ENCODE measurements around the gene NDST1.

Gene NDST1

GRCh38 chr5:150578781-150579461 lies 71.0 kb downstream of the NDST1 start:
- no peak for DNase-seq (ENCODE audit: extremely low spot score)
- ChIA-PET CTCF (interaction anchor here (0.6 kb wide), 1 partner anchor 128 kb away, joined by 3 read pairs; no protein-coding TSS in a partner anchor), POLR2A (no interaction called here)
- TF ChIP-seq HDGF (IDR thresholded peaks at IDR 0.05; ENCODE audit: borderline replicate concordance) (no peak), PKNOX1 (IDR thresholded peaks at IDR 0.05) (no peak), L3MBTL2 (conservative IDR thresholded peaks at IDR 0.05) (no peak), ELF4 (IDR thresholded peaks at IDR 0.05) (no peak), LEF1 (IDR thresholded peaks at IDR 0.05; ENCODE audit: borderline replicate concordance) (no peak), CTBP1 (IDR thresholded peaks at IDR 0.05; ENCODE audit: borderline replicate concordance) (no peak), FOXM1 (IDR thresholded peaks at IDR 0.05; ENCODE audit: borderline replicate concordance) (no peak), FOXK2 (IDR thresholded peaks at IDR 0.05) (no peak), BHLHE40 (IDR thresholded peaks at IDR 0.05; ENCODE audit: borderline replicate concordance) (no peak)

- no peak for DNase-seq (ENCODE audit: extremely low spot score)
- TF ChIP-seq SUZ12 (IDR thresholded peaks at IDR 0.05) (no peak), CTBP1 (IDR thresholded peaks at IDR 0.05; ENCODE audit: borderline replicate concordance) (no peak), SP1 (IDR thresholded peaks at IDR 0.05) (no peak), FOXM1 (IDR thresholded peaks at IDR 0.05; ENCODE audit: borderline replicate concordance) (no peak), L3MBTL2 (conservative IDR thresholded peaks at IDR 0.05) (no peak), BHLHE40 (IDR thresholded peaks at IDR 0.05; ENCODE audit: borderline replicate concordance) (no peak), PKNOX1 (IDR thresholded peaks at IDR 0.05) (no peak), FOXK2 (IDR thresholded peaks at IDR 0.05) (no peak), ARNT (IDR thresholded peaks at IDR 0.05) (no peak), HDGF (IDR thresholded peaks at IDR 0.05; ENCODE audit: borderline replicate concordance) (no peak), FOXA1 (IDR thresholded peaks at IDR 0.05) (no peak), ELF4 (IDR thresholded peaks at IDR 0.05) (no peak), NFRKB (IDR thresholded peaks at IDR 0.05) (no peak), TARDBP (IDR thresholded peaks at IDR 0.05) (no peak)
- ChIA-PET POLR2A (interaction anchor here (0.8 kb wide), 1 partner anchor 121 kb away, joined by 5 read pairs; the partner anchor contains the start of gene RBM22), CTCF (interaction anchor here (0.6 kb wide), 1 partner anchor 129 kb away, joined by 3 read pairs; no protein-coding TSS in a partner anchor)
Observed at GRCh38 chr5:150579462-150580400, 71.8 kb downstream of the NDST1 start.

DNA sequence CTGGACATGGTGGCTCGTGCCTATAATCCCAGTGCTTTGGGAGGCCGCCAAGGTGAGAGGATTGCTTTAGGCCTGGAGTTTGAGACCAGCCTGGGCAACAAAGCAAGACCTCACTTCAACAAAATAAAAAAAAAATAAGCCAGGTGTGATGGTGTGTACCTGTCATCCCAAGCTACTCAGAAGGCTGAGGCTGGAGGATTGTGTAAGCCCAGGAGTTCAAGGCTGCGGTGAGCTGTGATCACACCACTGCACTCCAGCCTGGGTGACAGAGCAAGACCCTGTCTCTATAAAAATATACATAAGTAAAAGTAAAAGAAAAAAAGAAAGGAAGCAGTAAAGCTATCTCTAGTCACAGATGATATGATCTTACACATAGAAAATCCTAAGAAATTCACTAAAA lies 73.0 kb downstream of the NDST1 start:
- no peak for TF ChIP-seq TARDBP (IDR thresholded peaks at IDR 0.05)
- TF ChIP-seq SP1 (IDR thresholded peaks at IDR 0.05), result no peak
- ChIA-PET POLR2A (no interaction called here), CTCF (no interaction called here)

GRCh38 chr5:150582241-150583109 lies 74.5 kb downstream of the NDST1 start:
- no peak for TF ChIP-seq SUZ12 (IDR thresholded peaks at IDR 0.05)
- no peak for TF ChIP-seq PKNOX1 (IDR thresholded peaks at IDR 0.05)
- no peak for TF ChIP-seq L3MBTL2 (conservative IDR thresholded peaks at IDR 0.05)
- TF ChIP-seq CTBP1 (IDR thresholded peaks at IDR 0.05; ENCODE audit: borderline replicate concordance), result no peak
- no peak for TF ChIP-seq ARNT (IDR thresholded peaks at IDR 0.05)
- no peak for TF ChIP-seq FOXK2 (IDR thresholded peaks at IDR 0.05)
- TF ChIP-seq HDGF (IDR thresholded peaks at IDR 0.05; ENCODE audit: borderline replicate concordance), result no peak
- POLR2A ChIA-PET, result no interaction called here
- no peak for DNase-seq (ENCODE audit: extremely low spot score)
- CTCF ChIA-PET, result no interaction called here

More for the DNA sequence above, 73.0 kb downstream of the NDST1 start:
- DNase-seq (ENCODE audit: extremely low spot score), result no peak

- POLR2A ChIA-PET, result no interaction called here
- TF ChIP-seq SUZ12 (IDR thresholded peaks at IDR 0.05) (no peak), ZNF384 (IDR thresholded peaks at IDR 0.05) (no peak), NFRKB (IDR thresholded peaks at IDR 0.05) (no peak), PKNOX1 (IDR thresholded peaks at IDR 0.05) (no peak), HDGF (IDR thresholded peaks at IDR 0.05; ENCODE audit: borderline replicate concordance) (no peak), LEF1 (IDR thresholded peaks at IDR 0.05; ENCODE audit: borderline replicate concordance) (no peak), BHLHE40 (IDR thresholded peaks at IDR 0.05; ENCODE audit: borderline replicate concordance) (no peak), ARNT (IDR thresholded peaks at IDR 0.05) (no peak), FOXK2 (IDR thresholded peaks at IDR 0.05) (no peak), L3MBTL2 (conservative IDR thresholded peaks at IDR 0.05) (no peak), TARDBP (IDR thresholded peaks at IDR 0.05) (no peak), FOXM1 (IDR thresholded peaks at IDR 0.05; ENCODE audit: borderline replicate concordance) (no peak), FOXA1 (IDR thresholded peaks at IDR 0.05) (no peak), CTBP1 (IDR thresholded peaks at IDR 0.05; ENCODE audit: borderline replicate concordance) (no peak), SP1 (IDR thresholded peaks at IDR 0.05) (no peak), ELF4 (IDR thresholded peaks at IDR 0.05) (no peak)
- no peak for DNase-seq (ENCODE audit: extremely low spot score)
- CTCF ChIA-PET, result interaction anchor here (0.7 kb wide), 1 partner anchor 60 kb away, joined by 3 read pairs; no protein-coding TSS in a partner anchor
Observed at GRCh38 chr5:150583541-150584225, 75.8 kb downstream of the NDST1 start.

All from HEK293T (cell line).